GM18511 (cell line): Measurements from ENCODE around the gene FCGBP.
A peak's percentile ranks its signal among the peaks of the same experiment; 100 is the strongest.
"Not testable (repeated sequence)": the region's sequence is repeated elsewhere in the genome, so short reads cannot be mapped to it uniquely, and the experiment has no call there.

Experiments used
- ATAC-seq: cut with Tn5 transposase; IDR thresholded peaks from one replicate; pipeline ENCODE4 v1.9.1; 2021; ENCODE audit warnings: mild to moderate bottlenecking, moderate library complexity; ENCODE audit not compliant: unreplicated experiment

Gene FCGBP

GRCh38 chr19:39934584-39935363 lies at the start of gene FCGBP:
Gene FCGBP, minus strand, starts transcription at chr19:39934634.
- ATAC-seq, result no peak

GRCh38 chr19:39983695-39984300 lies 49.4 kb upstream of the FCGBP start:
- ATAC-seq, result no peak

GRCh38 chr19:39982883-39983282 lies 48.4 kb upstream of the FCGBP start:
- no peak for ATAC-seq

GRCh38 chr19:39974377-39975155 lies 40.1 kb upstream of the FCGBP start:
- no peak for ATAC-seq

- ATAC-seq, result no peak
Observed at GRCh38 chr19:39971380-39972035, 37.1 kb upstream of the FCGBP start.

GRCh38 chr19:39970675-39971379 lies 36.4 kb upstream of the FCGBP start, which contains the start of gene PSMC4:
Gene PSMC4, plus strand, starts transcription at chr19:39971165. Its CDS starts 38 bp downstream, at chr19:39971203.
- ATAC-seq, result peak; percentile 97

GRCh38 chr19:39970425-39970674 lies 35.9 kb upstream of the FCGBP start:
- ATAC-seq, result peak; percentile 22

GRCh38 chr19:39969681-39970424 lies 35.4 kb upstream of the FCGBP start:
- ATAC-seq, result no peak

GRCh38 chr19:39969266-39969665 lies 34.8 kb upstream of the FCGBP start:
- ATAC-seq, result no peak

GRCh38 chr19:39968789-39969188 lies 34.4 kb upstream of the FCGBP start:
- ATAC-seq, result no peak

- ATAC-seq, result no peak
Observed at GRCh38 chr19:39967561-39967960, 33.1 kb upstream of the FCGBP start.

GRCh38 chr19:39966617-39967016 lies 32.2 kb upstream of the FCGBP start:
- ATAC-seq, result no peak

GRCh38 chr19:39963898-39964297 lies 29.5 kb upstream of the FCGBP start:
- no peak for ATAC-seq

- ATAC-seq, result not testable (repeated sequence)
Observed at GRCh38 chr19:39959407-39959806, 25.0 kb upstream of the FCGBP start.

GRCh38 chr19:39958942-39959341 lies 24.5 kb upstream of the FCGBP start:
- not testable (repeated sequence) for ATAC-seq

- ATAC-seq, result not testable (repeated sequence)
Observed at GRCh38 chr19:39957886-39958285, 23.5 kb upstream of the FCGBP start.

GRCh38 chr19:39953915-39954314 lies 19.5 kb upstream of the FCGBP start:
- no peak for ATAC-seq

- ATAC-seq, result no peak
Observed at GRCh38 chr19:39951686-39952085, 17.3 kb upstream of the FCGBP start.

GRCh38 chr19:39951065-39951650 lies 16.7 kb upstream of the FCGBP start:
- ATAC-seq, result no peak
